Endothelial cell of umbilical vein (primary cell): ENCODE results near the gene MAN2B2.

Source experiments
- CTCF ChIP-seq, 2 donors: IDR thresholded peaks; 1 replicate in 1 of 2; 2 replicates in 1 of 2; pipeline ENCODE4 v1.5.1; 2011; ENCODE audit warnings: low read length in 2 of 2, mild to moderate bottlenecking in 2 of 2, moderate library complexity in 2 of 2, control low read depth in 1 of 2, inconsistent platforms in 1 of 2, low read depth in 1 of 2; ENCODE audit not compliant: insufficient read depth in 1 of 2; ENCODE audit errors: extremely low read depth in 1 of 2
- POLR2AphosphoS5 ChIP-seq: IDR thresholded peaks from 2 replicates; pipeline ENCODE4 v1.6.1; 2012; ENCODE audit warnings: low read depth, mild to moderate bottlenecking, control low read depth, low read length, moderate library complexity; ENCODE audit not compliant: insufficient read depth

DNA sequence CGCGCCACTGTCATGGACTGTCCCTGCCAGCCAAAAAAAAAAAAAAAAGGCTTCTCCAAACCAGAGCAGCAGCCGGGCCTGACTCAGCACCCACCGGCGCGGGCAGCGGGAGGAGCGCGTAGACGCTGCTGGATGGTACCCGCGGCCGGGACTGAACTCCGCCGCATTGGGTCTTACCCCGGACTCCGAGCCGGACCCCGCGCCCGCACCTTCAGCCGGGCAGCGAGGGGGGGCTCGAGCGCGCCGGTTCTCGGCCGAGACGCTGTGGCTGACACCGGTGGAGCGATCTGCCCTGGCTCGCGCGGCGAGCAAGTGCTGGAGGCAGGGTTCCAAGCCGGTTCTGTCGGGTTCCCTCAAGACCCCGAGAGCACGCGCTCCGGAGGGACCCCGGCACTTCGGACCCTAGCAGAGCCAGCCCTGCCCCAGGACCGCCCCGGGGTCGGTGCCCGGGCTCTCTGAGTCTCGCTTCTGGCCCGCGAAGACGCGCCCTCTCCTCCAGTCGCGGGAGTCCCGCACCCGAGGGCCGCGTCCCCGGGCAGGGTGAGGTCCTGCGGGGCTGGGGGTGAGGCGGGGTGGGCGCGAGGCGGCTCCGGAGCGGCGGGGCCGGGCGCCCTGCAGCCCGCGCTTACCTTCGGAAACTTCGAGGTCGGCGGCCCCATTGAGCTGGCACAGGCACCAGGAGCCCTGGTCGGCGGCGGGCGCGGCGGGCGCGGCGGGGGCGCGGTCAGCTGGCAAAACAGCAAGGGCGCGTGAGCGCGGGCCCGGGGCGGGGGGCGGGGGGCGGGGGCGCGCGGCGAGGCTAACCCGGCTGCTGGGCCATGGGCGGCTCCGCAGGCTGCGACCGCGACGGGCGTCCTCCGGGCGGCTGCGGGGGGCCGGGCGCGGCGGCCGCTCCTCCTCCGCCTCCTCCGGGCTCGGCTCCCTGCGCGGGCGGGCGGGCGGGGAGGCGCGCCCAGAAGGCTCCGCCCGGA, 11.8 kb upstream of the MAN2B2 start:
- TF ChIP-seq CTCF (IDR thresholded peaks at IDR 0.05; ENCODE audit: extremely low read depth in 1 of 2, insufficient read depth in 1 of 2, low read depth in 1 of 2, low read length in 2 of 2) (no peak), POLR2AphosphoS5 (no peak)
